ENCODE results near the gene CLEC11A.

DNA sequence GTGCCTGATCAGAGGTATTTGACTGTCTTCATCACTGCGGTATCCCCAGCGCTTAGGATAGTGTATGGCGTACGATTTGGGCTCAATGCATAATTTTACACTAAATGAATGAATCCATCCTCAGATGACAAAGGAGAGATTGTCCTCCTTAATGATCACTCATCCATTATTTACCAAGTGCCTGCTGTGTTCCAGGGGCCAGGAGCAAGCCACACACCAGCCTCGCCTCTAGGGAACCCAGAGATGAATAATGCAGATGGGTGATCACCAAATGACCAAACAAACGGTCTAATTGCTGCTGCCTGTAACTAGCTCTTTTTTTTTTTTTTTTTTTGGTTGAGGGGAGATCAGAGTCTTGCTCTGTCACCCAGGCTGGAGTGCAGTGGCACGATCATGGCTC, 41.2 kb downstream of the CLEC11A start:
- TF ChIP-seq, protein P1, sequence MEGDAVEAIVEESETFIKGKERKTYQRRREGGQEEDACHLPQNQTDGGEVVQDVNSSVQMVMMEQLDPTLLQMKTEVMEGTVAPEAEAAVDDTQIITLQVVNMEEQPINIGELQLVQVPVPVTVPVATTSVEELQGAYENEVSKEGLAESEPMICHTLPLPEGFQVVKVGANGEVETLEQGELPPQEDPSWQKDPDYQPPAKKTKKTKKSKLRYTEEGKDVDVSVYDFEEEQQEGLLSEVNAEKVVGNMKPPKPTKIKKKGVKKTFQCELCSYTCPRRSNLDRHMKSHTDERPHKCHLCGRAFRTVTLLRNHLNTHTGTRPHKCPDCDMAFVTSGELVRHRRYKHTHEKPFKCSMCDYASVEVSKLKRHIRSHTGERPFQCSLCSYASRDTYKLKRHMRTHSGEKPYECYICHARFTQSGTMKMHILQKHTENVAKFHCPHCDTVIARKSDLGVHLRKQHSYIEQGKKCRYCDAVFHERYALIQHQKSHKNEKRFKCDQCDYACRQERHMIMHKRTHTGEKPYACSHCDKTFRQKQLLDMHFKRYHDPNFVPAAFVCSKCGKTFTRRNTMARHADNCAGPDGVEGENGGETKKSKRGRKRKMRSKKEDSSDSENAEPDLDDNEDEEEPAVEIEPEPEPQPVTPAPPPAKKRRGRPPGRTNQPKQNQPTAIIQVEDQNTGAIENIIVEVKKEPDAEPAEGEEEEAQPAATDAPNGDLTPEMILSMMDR (IDR thresholded peaks at IDR 0.05; ENCODE audit: low read length) = no peak
- TF ChIP-seq EZH2 (optimal IDR thresholded peaks at IDR 0.05; ENCODE audit: low read depth, low read length) = no peak
- TF ChIP-seq EZH2phosphoT487 (IDR thresholded peaks at IDR 0.05; ENCODE audit: low read length) = no peak
